Measurements from ENCODE around the gene DCLK2.

GRCh38 chr4:150252741-150253140 lies 174.5 kb downstream of the DCLK2 start:
- TF ChIP-seq L3MBTL2 (conservative IDR thresholded peaks at IDR 0.05), result no peak
- no peak for TF ChIP-seq PKNOX1 (IDR thresholded peaks at IDR 0.05)

All from HEK293T (cell line).